GM19468 (cell line): Measurements from ENCODE around the gene ATF2.

Experiments
- ATAC-seq: cut with Tn5 transposase; IDR thresholded peaks from one replicate; pipeline ENCODE4 v1.9.1; 2021; ENCODE audit warnings: mild to moderate bottlenecking, moderate library complexity, moderate number of reproducible peaks; ENCODE audit not compliant: unreplicated experiment; ENCODE audit errors: extremely low read depth

The ATF2 gene

DNA sequence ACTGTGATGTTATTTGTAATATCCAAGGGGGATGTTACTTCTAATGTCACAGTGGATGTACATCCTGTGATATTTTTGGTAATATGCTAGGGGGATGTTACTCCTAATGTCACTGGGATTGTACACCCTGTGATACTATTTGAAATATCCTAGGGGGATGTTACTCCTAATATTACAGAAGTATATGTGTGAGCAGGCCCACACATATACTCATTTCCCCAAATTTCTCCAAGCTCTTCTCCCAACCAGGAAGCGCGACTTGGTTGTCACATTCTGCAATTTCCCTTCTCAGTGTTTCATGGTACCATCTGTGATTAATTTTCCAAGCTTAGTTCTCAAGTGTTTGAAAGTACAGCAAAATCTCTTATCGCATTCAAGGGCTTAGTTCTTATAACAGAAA is 133.3 kb downstream of the ATF2 start:
- no peak for ATAC-seq

DNA sequence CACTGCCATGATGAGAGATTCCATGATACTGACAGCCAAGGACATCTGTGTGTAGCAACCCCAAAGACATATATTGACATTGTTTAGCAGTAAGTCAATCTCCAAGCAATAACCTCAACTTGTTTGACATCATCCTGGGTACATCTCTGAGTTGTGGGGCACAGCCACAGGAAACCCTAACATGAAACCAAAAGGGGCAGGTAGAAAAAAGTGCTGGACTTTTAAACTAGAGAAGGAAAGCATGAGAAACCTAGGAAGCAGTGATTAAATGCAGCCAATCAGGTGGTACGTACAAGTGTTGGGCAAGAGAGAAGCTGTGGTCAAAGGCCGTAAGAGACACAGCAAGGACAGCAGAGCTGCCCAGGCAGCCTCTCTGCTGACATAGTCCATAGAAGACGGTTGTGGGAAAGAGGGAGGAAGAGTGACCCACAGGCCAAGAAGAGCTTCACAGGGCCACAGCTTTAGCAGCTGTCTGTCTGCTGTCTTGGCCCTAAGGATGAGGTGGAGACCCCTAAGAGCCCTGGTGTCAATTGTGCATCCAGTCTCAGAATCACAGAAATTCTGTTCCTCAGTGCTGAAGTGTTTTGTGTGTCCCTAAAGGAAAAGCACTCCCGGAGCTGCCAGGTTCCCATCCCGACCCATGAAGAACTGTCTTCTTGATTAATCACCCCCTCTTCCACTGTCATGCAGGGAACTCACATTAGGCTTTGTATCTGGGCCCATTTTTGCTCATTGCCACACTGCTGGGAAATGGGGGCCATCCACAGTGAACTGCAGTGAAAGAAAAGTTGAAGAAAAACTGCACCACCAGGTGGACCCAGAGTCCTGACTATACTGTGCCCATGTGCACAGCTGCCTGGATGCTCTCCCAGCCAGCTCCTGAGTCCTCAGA is 137.4 kb downstream of the ATF2 start:
- ATAC-seq = no peak

DNA sequence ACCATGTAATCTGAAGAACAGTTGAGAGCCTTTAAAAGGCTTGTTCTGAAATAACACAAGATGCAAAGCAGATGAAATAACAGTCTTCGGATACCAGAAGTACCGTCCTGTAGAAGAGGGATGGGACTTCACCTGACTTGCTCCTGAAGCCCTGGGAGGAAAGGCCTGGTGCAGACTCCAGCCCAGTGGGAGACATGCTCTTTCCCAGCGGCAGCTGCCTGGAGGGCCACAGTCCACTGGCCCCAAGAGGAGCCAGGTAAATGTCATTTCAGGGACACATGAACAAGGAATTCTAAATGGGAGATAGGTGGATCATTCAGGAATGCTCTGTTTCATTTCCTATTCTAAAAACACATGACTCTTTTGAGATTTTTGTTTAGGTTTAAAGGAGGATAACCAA is 140.2 kb downstream of the ATF2 start:
- ATAC-seq = no peak

DNA sequence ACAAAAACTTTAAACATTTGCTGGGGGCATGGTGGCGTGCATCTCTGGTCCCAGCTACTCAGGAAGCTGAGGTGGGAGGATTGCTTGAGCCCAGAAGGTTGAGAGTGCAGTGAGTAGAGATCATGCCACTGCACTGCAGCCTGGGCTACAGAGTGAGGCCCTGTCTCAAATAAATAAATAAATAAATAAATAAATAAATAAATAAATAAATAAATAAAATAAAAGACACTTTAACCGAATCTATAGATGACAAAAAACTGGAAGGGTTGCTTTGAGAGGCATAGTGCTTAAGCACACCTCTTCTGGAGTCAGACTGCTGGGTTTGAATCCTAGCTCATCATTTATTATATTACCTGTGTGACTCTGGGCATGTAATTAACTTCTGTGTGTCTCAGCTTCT is 141.6 kb downstream of the ATF2 start:
- ATAC-seq = no peak

DNA sequence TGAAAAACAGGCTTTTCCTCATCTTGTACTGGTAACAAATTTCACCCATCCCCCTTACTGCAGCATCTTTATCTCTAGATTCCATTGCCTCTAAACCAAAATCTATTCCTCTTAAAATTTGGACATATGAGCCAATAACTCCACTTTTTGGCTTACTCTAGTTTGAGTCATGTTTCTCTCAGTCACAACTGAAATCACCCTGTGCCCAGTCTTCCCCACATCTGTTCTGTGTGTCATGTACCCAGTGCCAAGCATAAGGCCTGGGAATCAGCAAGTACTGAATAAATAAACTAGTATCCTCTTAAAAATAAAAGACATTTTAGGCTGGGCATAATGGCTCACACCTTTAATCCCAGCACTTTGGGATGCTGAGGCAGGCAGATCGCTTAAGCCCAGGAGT is 142.1 kb downstream of the ATF2 start:
- no peak for ATAC-seq

DNA sequence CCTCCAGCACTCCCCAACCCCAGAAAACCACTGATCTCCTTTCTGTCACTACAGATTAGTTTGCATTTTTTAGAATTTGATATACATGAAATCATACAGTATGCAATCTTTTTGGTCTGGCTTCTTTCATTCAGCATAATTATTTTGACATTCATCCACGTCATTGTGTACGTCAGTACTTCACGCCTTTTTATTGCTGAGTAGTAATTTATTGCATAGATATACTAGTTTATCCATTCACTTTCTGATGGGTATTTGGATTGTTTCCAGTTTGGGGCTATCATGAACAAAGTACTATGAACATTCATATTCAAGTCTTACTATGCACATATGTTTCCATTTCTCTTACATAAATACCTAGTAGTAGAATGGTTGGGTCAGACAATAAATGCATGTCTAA is 142.8 kb downstream of the ATF2 start:
- ATAC-seq = no peak

DNA sequence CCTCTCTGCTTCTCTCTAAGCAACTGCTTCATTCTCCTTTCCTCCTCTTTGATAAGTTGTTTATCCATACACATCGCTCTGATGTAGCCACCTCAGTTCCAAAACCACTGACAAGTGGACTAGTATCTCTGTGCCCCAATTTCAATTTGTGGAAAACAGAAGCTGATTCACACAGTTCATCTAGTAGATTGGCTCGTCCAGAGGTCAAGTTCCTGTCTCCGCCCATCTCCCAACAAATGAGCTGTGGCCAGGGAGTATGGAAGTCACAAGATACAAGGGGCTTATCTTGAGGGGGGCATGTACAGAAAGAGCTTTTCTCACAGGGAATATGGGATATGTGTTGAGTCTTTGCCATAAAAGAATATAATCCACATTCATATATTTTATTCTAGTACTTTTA is 145.1 kb downstream of the ATF2 start:
- ATAC-seq = no peak
